ENCODE results near the gene LYZL1. TPM values are rescaled to one million over a fixed set of nuclear protein-coding genes. Genes with fewer than 3 reads are reported as not detected.
A peak's percentile ranks its signal among the peaks of the same experiment; 100 is the strongest.

The LYZL1 gene
- total RNA-seq, 1 experiment from 2014 or later = not detected

DNA sequence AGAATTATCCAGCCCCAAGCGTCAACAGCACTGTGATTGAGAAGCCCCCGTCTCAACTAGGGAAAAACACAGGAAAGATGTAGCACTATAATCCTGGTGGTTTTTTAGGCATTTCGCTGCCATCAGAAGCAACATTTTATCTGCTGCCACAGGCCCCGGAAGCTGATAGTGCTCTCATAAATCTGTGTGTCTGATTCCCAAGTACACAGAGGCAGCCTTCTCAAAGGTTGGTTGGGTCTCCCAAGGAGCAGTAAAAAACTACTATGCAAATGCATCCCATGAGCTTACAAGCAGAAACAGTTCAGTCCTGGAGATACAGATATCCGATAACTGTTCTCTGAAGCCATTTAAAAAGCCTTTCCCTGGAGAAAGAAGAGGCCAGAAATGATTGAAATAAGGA lies 45.8 kb upstream of the LYZL1 start:
- no peak overlapping the region for H2BK5ac ChIP-seq (ENCODE audit: insufficient read length, low read length)
- H3K4me1 Mint-ChIP-seq = no peaks in the 10 kb centered on the region

More for the DNA sequence above, 45.8 kb upstream of the LYZL1 start:
- Histone ChIP-seq H4K5ac (ENCODE audit: insufficient read length, low read depth, low read length) (no peak overlapping the region), H3K27me3 (ENCODE audit: insufficient read depth, low read length) (no peaks in the 10 kb centered on the region), H3K14ac (ENCODE audit: insufficient read depth, low read length) (no peak overlapping the region), H3K79me2 (ENCODE audit: insufficient read depth, low read length) (no peaks in the 10 kb centered on the region), H3K4me1 (ENCODE audit: insufficient read depth, low read length) (no peaks in the 10 kb centered on the region), H2BK15ac (ENCODE audit: low read depth, low read length) (no peak overlapping the region), H3K23ac (ENCODE audit: insufficient read length, low read depth, low read length) (no peak overlapping the region), H3K9me3 (ENCODE audit: control insufficient read depth, low read depth, low read length) (no peaks in the 10 kb centered on the region), H3K9ac (ENCODE audit: extremely low read depth, insufficient read length, low read length) (no peak overlapping the region), H3K4me2 (ENCODE audit: insufficient read depth, insufficient read length, low read length) (no peak overlapping the region), H2AK5ac (ENCODE audit: insufficient read length, low read length) (no peak overlapping the region), H3K18ac (ENCODE audit: insufficient read length, low read depth, low read length) (no peak overlapping the region), H2BK12ac (ENCODE audit: insufficient read length, low read depth, low read length) (no peak overlapping the region), H3K56ac (ENCODE audit: insufficient read length, low read depth, low read length) (no peak overlapping the region), H3K23me2 (ENCODE audit: insufficient read length, low read depth, low read length, poor library complexity, severe bottlenecking) (no peaks in the 10 kb centered on the region), H2BK20ac (ENCODE audit: low read depth, low read length, poor library complexity, severe bottlenecking) (no peak overlapping the region), H4K20me1 (ENCODE audit: control insufficient read depth, insufficient read depth, insufficient read length) (no peaks in the 10 kb centered on the region), H3K27ac (ENCODE audit: insufficient read length, low read depth, low read length) (no peak overlapping the region), H2BK120ac (ENCODE audit: low read depth, low read length, poor library complexity, severe bottlenecking) (no peak overlapping the region), H3K79me1 (ENCODE audit: insufficient read depth, low read depth, low read length, poor library complexity, severe bottlenecking) (no peaks in the 10 kb centered on the region), H3K4ac (ENCODE audit: low read depth, low read length) (no peak overlapping the region), H4K91ac (ENCODE audit: insufficient read length, low read depth, low read length) (no peak overlapping the region), H3T11ph (ENCODE audit: low read length) (no peak overlapping the region), H2AFZ (ENCODE audit: low read length) (no peak overlapping the region), H4K8ac (replicated peaks; ENCODE audit: insufficient read length, low read depth, low read length) (no peak overlapping the region)
- WGBS (ENCODE audit: extremely low coverage, insufficient read length, low lambda C conversion rate) = no CpG with 5 or more reads among the region's 5 CpGs
- Mint-ChIP-seq H3K9me3 (no peaks in the 10 kb centered on the region), H3K36me3 (ENCODE audit: insufficient read depth in 1 of 3, low read depth in 3 of 3) (no peaks in the 10 kb centered on the region), H3K27ac (peak overlapping the region in 1 of 3 experiments; percentile 77; a peak in 1 of 7 replicates), H3K4me3 (no peak overlapping the region), H3K27me3 (ENCODE audit: low read depth) (no peaks in the 10 kb centered on the region)
- DNase-seq = no peak
- TF ChIP-seq, protein P1, sequence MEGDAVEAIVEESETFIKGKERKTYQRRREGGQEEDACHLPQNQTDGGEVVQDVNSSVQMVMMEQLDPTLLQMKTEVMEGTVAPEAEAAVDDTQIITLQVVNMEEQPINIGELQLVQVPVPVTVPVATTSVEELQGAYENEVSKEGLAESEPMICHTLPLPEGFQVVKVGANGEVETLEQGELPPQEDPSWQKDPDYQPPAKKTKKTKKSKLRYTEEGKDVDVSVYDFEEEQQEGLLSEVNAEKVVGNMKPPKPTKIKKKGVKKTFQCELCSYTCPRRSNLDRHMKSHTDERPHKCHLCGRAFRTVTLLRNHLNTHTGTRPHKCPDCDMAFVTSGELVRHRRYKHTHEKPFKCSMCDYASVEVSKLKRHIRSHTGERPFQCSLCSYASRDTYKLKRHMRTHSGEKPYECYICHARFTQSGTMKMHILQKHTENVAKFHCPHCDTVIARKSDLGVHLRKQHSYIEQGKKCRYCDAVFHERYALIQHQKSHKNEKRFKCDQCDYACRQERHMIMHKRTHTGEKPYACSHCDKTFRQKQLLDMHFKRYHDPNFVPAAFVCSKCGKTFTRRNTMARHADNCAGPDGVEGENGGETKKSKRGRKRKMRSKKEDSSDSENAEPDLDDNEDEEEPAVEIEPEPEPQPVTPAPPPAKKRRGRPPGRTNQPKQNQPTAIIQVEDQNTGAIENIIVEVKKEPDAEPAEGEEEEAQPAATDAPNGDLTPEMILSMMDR (conservative IDR thresholded peaks at IDR 0.05) = no peak

Data from H9 (cell line).